ENCODE measurements around the gene SIRT7. TPM values are rescaled to one million over a fixed set of nuclear protein-coding genes. Genes with fewer than 3 reads are reported as not detected.

The SIRT7 gene
- total RNA-seq, 1 donor, result 31.2 TPM

DNA sequence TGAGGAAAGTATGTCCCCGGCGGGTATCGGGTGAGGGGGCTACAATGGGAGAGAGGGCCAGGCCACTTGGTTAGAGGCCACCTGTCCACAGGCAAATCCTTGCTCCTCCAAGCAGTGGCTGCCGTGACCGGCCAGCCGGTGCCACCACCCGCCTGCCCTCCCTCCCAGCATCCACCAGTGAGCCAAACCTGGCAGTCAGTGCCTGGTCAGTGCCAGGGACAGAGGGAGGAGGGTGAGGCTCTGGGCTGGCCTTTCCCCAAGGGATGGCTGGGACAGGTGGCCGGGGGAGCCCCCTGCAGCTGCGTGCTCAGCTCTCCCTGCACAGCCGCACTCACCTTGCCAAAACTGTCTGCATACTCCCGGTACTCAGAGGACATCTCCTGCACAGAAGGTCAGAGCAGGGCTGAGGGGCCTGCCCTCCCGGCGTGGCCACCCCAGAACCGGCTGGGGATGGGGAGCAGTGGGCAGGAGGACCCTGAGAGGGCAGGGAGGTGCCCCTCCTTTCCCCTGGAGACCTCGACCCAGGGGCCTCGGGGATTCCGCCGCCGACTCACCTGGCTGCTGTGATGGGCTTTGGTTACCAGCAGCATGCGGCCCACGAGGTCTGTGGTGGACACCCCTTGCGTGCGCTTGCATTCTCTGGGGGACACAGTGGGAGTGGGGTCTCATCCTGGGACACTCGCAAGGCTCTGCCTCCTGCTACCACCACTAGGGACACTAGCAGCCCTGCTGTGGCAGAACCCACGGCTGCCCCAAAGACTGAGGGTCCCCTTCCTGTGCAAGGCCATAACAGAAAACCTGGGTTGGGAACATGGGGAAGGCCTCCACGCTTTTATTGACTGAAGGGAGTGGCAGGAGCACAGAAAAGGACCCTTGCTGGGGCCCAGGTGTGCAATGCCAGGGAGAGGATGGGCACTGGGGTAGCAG, 10.5 kb downstream of the SIRT7 start:
- no peak for DNase-seq (ENCODE audit: low read depth in 2 of 3, low spot score in 2 of 3)

DNA sequence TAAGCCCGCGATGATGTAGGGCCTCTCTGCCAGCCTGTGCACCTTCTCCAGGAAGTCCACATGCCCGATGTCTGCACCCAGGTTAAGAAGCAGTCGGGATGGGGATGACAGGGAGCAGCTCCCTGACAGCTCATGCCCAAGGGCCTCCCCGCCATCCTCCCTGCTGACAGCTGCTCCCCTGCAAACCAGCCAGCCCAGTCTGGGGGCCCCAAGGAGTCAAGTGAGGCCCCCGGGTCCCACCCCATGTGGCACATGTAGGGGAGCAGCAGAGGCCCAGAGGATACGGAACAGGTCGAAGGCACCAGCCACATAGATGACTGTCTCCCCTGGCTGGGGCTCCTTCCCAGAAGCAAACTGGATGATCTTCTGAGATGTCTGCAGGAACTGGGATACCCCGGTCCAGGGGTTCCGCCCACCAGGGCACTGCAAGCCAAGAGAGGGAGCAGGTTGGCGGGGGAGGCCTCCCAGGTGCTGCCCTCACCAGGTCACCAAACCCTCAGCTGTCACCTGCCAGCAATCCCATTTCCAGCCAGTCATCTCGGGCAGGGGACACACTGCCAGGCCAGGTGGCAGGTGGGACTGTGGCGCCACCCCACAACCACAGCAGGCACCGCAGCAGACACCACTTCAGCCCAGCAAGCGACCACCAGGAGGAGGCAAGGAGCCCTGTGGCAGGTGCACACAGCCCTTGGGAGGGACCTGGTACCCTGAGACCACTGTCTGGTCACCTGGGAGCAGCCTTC, 11.3 kb downstream of the SIRT7 start:
- no peak for DNase-seq (ENCODE audit: low read depth in 2 of 3, low spot score in 2 of 3)

DNA sequence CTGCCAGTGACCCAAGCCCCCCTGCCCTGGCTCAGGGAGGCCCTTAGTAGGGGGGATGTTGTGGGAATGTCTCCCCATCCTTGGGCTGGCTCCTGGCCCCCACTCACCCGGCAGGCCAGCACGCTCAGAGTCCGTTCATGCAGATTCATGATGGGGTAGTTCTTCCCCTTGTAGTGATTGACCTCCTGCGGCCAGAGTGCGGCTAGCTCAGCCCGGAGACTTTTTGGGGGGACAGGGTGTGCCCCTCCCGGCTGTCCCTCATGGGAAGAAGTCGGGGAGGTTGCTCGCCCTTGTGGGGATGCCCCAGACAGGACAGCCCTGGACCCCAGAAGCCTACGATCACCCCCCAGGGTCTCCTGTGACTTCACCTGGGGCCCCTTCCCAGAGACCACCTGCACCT, 12.0 kb downstream of the SIRT7 start:
- DNase-seq (ENCODE audit: low read depth in 2 of 3, low spot score in 2 of 3), result no peak

DNA sequence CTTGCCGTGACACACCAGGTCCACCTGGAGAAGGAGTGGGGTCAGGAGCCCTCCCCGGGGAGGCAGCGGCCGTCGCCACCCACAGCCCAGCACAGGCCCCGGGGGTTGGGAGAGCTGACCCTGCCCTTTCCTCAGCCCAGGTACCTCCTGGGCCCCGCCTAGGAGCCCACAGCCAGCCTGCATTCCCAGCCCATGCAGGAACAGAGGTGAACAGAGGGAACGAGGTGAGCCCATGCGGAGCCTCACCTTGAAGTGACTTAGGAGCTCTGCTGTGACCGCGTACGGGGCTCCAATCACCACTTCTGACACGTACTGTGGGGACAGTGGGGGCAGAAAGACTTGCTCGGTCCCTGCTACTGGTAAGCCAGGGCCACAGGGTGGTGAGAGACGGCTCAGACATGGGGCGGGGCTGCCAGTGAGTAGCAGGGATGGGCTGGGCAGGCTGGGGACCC, 12.5 kb downstream of the SIRT7 start:
- DNase-seq (ENCODE audit: low read depth in 2 of 3, low spot score in 2 of 3), result no peak

DNA sequence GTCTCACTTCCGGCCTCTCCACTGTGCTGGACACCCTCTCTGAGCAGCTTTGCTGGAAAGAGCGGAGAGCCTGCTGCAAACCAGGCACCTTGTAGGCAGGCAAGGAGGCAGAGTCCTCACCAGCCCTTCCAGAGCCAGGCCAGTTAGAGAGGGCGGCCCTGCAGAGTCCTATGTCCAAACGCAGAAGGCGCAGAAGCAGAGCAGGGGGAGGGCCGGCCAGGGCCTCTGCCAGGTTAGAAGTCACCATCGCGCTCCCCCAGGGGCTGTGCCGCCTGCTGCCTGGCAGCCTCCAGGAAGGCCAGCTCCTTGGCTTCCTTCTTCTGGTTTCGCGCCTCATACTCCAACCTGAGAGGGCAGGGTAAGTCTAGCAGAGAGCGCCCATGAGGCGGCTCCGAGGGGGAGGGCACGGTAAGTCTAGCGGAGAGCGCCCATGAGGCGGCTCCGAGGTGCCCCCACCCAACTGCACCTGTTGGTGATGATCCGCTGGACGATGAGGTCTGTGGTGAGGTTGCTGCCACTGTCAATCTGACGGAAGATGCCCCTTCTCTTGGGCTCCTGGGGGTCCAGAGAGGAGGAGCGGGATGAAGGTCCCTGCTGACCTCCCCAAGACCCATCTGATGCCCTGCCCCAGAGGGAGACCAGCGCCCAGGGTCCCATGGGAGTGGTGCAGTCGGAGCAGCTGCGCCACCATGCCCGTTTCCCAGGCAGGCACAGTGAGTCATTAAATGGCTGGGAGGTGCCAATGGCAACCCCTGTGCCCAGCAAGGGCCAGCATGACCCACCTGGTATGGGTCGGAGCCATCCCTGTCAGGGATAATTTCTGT, 13.2 kb downstream of the SIRT7 start:
- no peak for DNase-seq (ENCODE audit: low read depth in 2 of 3, low spot score in 2 of 3)

DNA sequence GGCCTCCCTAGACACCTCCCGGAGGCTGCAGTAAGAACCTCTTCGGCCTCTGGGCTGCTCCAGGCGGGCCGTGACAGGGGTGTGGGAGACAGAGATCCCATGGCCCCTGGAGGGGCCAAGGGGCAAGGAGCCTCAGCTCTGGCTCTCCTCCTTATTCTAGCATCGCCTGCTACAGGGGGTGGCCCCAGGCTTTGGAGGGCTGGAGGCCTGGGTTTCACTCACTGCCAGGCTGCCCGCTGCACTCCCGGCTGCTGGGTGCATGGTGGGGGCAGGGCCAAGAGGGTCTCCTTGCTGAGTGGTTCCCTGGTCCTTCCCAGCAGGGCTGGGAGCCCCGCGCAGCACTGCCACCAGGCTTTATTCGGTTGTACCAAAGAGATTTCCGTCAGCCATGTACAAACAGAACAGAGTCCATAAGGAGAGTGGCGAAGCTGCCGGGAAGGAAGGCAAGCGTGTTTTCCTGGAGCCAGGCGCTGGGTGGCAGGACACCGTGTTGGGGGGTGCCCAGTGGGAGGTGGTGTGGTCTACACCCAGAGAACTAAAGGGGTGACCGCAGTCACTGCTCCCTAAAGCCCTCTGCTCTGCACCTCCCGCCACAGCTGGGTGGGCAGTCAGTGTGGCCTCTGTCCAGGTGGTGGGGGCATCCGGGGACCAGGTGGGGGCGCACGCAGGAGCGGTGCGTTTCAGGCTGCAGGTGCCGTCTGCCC, 13.9 kb downstream of the SIRT7 start:
- DNase-seq (ENCODE audit: low read depth in 2 of 3, low spot score in 2 of 3), result no peak

DNA sequence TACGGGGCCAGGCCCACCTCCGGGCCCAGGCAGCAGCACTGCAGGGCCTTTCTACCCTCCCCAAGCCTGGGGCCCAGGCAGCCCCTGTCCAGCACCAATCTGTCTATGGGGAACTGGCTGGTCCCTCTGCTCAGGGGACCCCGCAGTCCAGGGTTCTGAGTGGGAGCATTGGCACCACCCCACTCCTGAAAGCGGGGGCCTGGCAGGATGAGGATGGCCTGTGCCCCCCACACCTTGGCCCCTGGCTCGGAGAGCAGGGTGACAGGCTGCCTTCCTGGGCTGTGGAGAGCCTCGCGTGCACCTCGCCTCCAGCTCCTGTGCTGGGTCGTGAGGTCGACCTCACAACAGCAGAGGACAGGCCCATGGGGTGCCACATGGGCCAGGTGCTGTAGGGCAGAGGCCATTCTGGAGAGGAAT, 14.6 kb downstream of the SIRT7 start:
- no peak for DNase-seq (ENCODE audit: low read depth in 2 of 3, low spot score in 2 of 3)

DNA sequence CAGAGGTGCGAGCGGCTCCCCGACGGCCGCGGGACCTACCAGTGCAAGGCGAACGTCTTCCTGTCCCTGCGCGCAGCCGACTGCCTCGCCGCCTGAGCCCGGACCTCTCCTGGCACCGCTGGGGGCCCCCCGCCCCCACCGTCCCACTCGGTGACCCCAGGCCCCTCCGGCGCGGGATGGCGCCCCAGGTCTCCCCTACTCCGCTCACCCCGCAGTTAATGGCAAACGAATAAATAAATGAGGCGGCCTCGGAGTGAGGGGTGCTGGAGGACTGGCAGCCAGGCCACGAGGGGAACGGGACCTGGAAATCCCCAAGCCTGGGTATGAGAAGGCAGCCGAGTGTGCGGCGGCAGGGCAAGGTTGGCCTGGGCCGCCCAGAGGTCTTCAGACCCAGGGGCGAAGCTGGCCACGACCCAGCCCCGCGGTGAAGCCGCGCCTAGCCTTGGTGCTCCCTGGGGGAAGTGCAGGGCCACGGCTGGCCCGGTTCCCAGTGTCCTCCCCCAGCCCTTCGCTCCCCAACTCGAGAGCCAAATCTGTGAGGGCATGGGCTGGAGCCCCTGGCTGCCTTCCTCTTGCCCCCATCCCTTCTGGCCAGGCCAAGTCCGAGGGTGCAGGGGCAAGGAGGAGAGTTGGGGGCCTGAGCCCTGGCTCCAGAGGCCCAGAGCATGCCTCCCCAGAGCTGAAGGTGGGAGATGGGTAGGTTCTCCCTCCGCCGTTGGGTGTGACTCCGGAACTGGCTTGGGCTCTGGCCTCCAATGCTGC, 15.1 kb downstream of the SIRT7 start:
- DNase-seq (ENCODE audit: low read depth in 2 of 3, low spot score in 2 of 3), result no peak

DNA sequence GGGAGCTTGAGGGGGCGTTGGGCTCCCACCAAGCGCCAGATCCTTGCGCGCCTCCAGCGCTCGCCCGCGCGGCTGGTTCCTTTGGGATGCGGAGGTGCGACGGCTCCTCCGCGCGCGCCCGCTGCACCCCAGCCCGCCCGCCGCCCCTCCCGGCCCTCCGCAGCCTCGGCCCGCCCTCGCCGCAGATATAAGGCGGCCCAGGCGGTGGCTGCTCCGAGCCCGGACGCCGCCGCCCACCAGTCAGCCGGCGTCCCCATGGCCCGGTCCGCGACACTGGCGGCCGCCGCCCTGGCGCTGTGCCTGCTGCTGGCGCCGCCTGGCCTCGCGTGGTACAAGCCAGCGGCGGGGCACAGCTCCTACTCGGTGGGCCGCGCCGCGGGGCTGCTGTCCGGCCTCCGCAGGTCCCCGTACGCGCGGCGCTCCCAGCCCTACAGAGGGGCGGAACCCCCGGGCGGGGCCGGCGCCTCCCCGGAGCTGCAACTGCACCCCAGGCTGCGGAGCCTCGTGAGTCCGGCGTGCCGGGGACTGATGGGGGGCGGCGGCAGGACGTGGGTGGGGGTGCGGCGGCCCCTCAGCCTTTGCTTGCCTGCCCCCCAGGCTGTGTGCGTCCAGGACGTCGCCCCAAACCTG, 15.8 kb downstream of the SIRT7 start, which contains the start of gene NPB:
Gene NPB (plus strand): TSS at position 216 of the 630 bp plus-strand sequence. CDS start 40 bp downstream, at position 256.
- DNase-seq (ENCODE audit: low read depth in 2 of 3, low spot score in 2 of 3), result peak in 1 of 3 donors; percentile 28

DNA sequence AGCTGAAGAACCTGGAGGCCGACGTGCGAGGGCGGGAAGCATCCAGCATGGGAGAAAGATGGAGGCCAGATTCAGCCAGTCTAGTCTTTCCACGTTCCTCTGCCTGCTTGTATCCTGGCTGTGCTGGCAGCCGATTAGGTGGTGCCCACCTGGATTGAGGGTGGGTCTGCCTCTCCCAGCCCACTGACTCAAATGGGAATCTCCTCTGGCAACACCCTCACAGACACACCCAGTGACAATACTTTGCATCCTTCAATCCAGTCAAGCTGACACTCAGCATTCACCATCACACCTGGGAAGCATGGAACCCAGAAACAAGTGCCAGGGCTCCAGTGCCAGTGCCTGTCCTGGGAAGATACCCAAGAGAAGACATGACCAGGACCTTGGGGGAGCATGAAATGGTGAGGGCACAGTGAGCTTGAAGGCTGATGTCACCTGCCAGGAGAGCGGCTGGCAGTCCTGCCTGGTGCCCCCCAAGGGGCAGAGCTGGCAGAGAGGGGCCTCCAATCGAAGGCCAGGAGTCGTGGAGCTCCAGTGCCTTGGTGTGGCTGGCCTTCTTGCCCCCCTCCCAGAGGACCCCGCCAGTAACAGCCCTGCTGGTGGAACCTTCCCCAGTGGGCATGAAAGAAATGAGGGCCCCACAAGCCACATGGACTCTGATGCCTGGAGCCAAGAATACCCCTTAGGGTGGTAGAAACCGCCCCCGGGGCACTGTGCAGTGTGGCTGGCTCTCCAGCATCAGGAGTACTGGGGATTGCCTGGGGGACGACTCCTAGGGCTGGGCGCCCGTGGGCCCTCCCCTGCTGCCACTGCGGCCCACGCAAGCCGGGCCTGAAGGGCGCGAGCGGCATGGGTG, 16.6 kb downstream of the SIRT7 start:
- no peak for DNase-seq (ENCODE audit: low read depth in 2 of 3, low spot score in 2 of 3)

DNA sequence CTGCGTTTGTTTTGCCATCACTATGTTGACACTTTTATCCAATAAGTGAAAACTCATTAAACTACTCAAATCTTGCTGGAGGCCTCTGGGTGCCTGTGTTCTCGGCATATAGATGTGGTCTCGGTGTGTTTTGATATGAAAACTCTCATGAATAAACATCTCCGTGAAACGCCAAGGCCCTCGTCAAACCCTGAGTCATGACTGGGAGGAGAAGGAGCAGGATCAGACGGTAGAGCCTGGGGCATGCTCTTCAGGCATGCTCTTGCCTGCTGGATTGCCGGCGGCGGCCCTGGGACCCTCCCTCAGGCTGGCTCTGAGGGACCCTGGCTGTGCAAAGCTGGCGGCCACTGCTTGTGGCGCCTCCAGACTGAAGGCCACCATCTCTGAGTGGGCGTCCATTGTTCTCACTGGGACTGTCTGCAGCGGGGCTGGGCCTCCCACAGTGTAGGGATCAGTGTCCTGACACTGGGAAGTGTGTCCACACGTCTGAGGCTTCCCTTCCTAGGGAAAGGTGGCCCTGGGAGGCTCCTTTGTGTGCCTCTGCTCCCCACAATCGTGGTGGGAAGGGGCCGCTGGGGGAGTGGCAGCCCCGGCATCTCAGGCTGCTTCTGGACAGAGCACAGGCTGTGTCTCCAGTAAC, 17.7 kb downstream of the SIRT7 start:
- no peak for DNase-seq (ENCODE audit: low read depth in 2 of 3, low spot score in 2 of 3)

DNA sequence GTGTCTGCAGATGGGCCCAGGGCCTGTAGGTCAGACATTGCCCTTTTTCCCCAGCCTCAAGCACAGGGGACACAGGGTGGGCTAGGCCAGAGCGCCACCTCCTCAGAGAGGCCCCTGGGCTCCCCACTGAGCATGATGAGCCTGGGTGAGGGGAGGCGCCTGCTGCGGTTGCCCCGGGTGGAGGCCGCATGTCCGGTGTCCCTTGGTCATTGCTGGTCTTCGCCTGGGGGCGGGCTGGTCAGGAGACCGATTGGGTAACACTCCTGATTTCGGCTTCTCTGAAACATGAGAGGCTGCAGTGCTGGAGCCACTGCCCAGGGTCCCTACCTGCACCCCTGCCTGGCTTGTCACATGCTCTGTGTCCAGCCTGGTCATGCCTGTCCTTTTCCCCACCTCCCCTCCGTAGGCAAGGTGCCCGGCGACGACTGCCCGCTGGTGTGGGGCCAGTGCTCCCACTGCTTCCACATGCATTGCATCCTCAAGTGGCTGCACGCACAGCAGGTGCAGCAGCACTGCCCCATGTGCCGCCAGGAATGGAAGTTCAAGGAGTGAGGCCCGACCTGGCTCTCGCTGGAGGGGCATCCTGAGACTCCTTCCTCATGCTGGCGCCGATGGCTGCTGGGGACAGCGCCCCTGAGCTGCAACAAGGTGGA, 18.3 kb downstream of the SIRT7 start:
- no peak for DNase-seq (ENCODE audit: low read depth in 2 of 3, low spot score in 2 of 3)

DNA sequence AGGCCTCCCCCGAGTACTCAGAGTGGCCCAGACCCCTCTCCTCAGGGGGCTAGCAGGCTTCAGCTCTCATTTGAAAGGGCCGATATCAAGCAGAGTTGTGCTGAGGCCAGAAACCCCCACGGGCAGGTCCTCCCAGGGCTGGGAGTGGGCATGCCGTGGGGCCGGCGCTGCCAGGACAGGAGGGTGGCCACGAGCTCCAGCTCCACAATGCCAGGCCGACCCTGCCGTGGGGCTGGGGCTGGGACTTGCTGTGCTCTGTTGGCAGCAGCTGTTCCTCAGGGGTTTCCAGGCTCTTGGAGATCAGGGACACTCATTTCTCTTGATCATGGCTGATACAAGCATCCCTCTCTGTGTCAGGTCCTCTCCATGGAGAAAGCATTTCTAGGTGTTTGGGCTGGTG, 19.1 kb downstream of the SIRT7 start:
- DNase-seq (ENCODE audit: low read depth in 2 of 3, low spot score in 2 of 3), result no peak

DNA sequence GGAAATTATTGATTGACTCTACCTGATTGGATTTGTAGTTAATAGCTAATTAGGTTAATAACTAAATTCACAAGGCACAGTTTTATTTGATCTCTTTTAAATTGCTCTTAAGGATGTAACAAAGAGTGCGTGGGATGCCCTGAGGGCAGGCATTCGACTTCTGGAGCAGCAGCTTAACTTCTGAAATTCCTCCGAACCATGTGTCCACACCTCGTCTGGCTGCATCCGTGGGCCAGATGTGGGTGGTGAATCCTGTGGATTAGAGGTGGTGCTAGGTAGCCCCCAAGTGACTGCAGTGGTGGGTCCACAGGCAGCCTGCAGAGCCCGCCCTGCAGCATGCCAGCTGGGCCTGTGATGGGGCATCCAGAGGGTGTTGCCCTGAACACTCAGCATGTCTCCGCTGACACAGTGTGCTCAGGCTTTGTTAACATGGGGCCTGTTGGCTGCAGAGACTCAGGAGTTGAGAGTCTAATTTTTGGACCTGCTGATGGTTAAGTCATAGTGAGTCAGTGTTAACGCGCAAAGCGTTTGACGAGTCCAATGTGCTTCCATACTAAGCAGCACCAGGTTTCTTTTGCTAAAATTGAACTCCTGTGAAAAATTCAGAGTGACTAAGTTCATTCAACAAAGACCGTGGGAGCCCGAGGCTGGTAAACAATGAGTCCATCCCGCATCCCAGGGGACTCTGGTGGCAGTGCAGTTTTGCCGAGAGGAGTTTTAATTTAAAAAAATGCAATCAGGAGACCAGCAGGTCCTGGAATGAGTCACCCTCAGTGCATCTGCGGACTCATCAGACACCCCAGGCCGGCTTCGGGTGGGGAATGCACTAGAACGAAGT, 19.7 kb downstream of the SIRT7 start:
- DNase-seq (ENCODE audit: low read depth in 2 of 3, low spot score in 2 of 3), result no peak

DNA sequence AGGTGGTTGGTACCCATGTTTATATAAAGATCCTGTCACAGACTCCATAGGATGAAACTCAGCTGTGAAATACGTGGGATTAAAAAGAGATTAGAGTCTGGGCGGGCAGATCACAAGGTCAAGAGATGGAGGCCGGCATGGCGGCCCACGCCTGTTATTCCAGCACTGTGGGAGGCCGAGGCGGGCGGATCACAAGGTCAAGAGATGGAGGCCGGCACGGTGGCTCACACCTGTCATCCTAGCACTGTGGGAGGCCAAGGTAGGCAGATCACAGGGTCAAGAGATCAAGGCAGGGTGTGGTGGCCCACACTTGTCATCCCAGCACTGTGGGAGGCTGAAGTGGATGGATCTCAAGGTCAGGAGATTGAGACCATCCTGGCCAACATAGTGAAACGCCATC, 22.6 kb downstream of the SIRT7 start:
- no peak for DNase-seq (ENCODE audit: low read depth in 2 of 3, low spot score in 2 of 3)

DNA sequence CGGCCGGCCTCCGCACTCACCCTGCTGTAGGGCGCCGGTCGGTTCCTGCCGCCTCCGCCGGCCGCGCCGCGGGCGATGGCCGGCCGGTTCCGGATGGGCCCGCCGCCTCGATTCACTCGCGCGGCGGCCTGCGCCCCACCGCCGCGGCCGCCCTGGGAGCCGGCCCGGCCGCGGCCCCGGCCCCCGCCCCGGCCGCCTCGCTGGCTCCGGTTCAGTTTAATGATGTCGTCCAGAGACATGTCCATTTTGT, 26.7 kb downstream of the SIRT7 start:
- no peak for DNase-seq (ENCODE audit: low read depth in 2 of 3, low spot score in 2 of 3)
